Endothelial cell of umbilical vein (primary cell): Measurements from ENCODE around the gene AIG1. TPM values are rescaled to one million over a fixed set of nuclear protein-coding genes. Genes with fewer than 3 reads are reported as not detected.

Experiments used
- BruUV-seq: library from RNA; stranded (reverse); fragments of 400-500 nt; replicated peaks from 2 replicates; lab custom pipeline; 2021; lab: Mats Ljungman, UMichigan
- CTCF ChIA-PET: fragments of 300-600, 350-600 bp; sonication (Branson Sonifier 250); formaldehyde crosslinking; loops from one replicate; lab custom pipeline; 2021; ENCODE audit warnings: antibody characterized with exemption, inconsistent platforms; lab: Charles Lee
- POLR2A ChIA-PET: fragments of 300-600, 350-600 bp; sonication (Branson Sonifier 250); formaldehyde crosslinking; loops from one replicate; lab custom pipeline; 2021; ENCODE audit warnings: antibody characterized with exemption, inconsistent platforms; lab: Charles Lee
- DNase-seq: peaks from one replicate; pipeline ENCODE4 v3.0.0-alpha.2; 2011; ENCODE audit warnings: low read depth, low spot score
- FAIRE-seq: peaks from 2 replicates; lab custom pipeline; 2011; peaks lifted over from hg19 to GRCh38; lab: Jason Lieb, UNC
- H2AFZ ChIP-seq: 2 replicates; pipeline ENCODE4 v1.6.0; 2012; ENCODE audit warnings: low read depth, low read length, control low read depth, inconsistent platforms
- H3K27ac ChIP-seq: 2 replicates; pipeline ENCODE4 v1.5.1; 2011; ENCODE audit warnings: low read depth, mild to moderate bottlenecking, control low read depth, low read length, moderate library complexity; ENCODE audit not compliant: insufficient read depth
- H3K27me3 ChIP-seq, 2 experiments: 2 replicates each; pipeline versions ENCODE4 v1.6.0 to v1.6.1; 2011; ENCODE audit warnings: low read length in 2 of 2, mixed read lengths in 1 of 2; ENCODE audit not compliant: control insufficient read depth in 2 of 2, insufficient read depth in 2 of 2
- H3K36me3 ChIP-seq, 2 experiments: 2 replicates in 1 of 2; 3 replicates in 1 of 2; pipeline ENCODE4 v1.5.1; 2011; ENCODE audit warnings: low read length in 2 of 2, mild to moderate bottlenecking in 1 of 2, moderate library complexity in 1 of 2; ENCODE audit not compliant: control insufficient read depth in 2 of 2, insufficient read depth in 2 of 2; ENCODE audit errors: extremely low read depth in 1 of 2
- H3K4me1 ChIP-seq: 3 replicates; pipeline ENCODE4 v1.5.1; 2011; ENCODE audit warnings: mild to moderate bottlenecking, low read length; ENCODE audit not compliant: control insufficient read depth, insufficient read depth; ENCODE audit errors: extremely low read depth
- H3K4me2 ChIP-seq: 2 replicates; pipeline ENCODE4 v1.6.1; 2011; ENCODE audit warnings: low read length, control low read depth, mixed read lengths; ENCODE audit not compliant: insufficient read depth
- H3K4me3 ChIP-seq, 3 experiments: fragments of 200-600 bp in 1 of 3; sonication (generic), shearing (Covaris generic) in 1 of 3; replicated peaks in 1 of 3; 2 replicates each; pipeline ENCODE4 v1.5.1; 2011 to 2016; ENCODE audit warnings: control low read depth in 3 of 3, low read length in 3 of 3, mild to moderate bottlenecking in 2 of 3, inconsistent platforms in 1 of 3, low read depth in 1 of 3, moderate library complexity in 1 of 3; ENCODE audit not compliant: insufficient read depth in 1 of 3
- H3K79me2 ChIP-seq: 2 replicates; pipeline ENCODE4 v1.6.0; 2012; ENCODE audit warnings: low read length, inconsistent platforms; ENCODE audit not compliant: control insufficient read depth, insufficient read depth
- H3K9ac ChIP-seq: replicated peaks from 2 replicates; pipeline ENCODE3; 2011; ENCODE audit warnings: low read length, control low read depth; ENCODE audit not compliant: insufficient read depth; ENCODE audit errors: extremely low read depth
- H3K9me1 ChIP-seq: replicated peaks from 3 replicates; pipeline ENCODE4 v1.6.0; 2011; ENCODE audit warnings: mild to moderate bottlenecking, low read length; ENCODE audit not compliant: control insufficient read depth, insufficient read depth; ENCODE audit errors: extremely low read depth
- H3K9me3 ChIP-seq: replicated peaks from 2 replicates; pipeline ENCODE4 v1.5.1; 2012; ENCODE audit warnings: low read length, inconsistent platforms; ENCODE audit not compliant: control insufficient read depth, insufficient read depth
- H4K20me1 ChIP-seq: replicated peaks from 2 replicates; pipeline ENCODE3; 2011; ENCODE audit warnings: mild to moderate bottlenecking, low read length; ENCODE audit not compliant: control insufficient read depth, insufficient read depth; ENCODE audit errors: extremely low read depth
- CTCF ChIP-seq, 2 donors: IDR thresholded peaks; 1 replicate in 1 of 2; 2 replicates in 1 of 2; pipeline ENCODE4 v1.5.1; 2011; ENCODE audit warnings: low read length in 2 of 2, mild to moderate bottlenecking in 2 of 2, moderate library complexity in 2 of 2, control low read depth in 1 of 2, inconsistent platforms in 1 of 2, low read depth in 1 of 2; ENCODE audit not compliant: insufficient read depth in 1 of 2; ENCODE audit errors: extremely low read depth in 1 of 2
- EZH2 ChIP-seq: IDR thresholded peaks from 2 replicates; pipeline ENCODE4 v1.6.1; 2012; ENCODE audit warnings: borderline replicate concordance, low read depth, mild to moderate bottlenecking, moderate library complexity, low read length, inconsistent platforms; ENCODE audit not compliant: severe bottlenecking
- FOS ChIP-seq: IDR thresholded peaks from 2 replicates; pipeline ENCODE4 v1.6.1; 2011; ENCODE audit warnings: mild to moderate bottlenecking, low read length, moderate library complexity, borderline replicate concordance; ENCODE audit not compliant: insufficient read depth
- GATA2 ChIP-seq: IDR thresholded peaks from 2 replicates; pipeline ENCODE4 v1.7.0; 2011; ENCODE audit warnings: low read depth, mild to moderate bottlenecking, moderate library complexity, mixed read lengths, low read length; ENCODE audit not compliant: insufficient read length, insufficient read depth
- JUN ChIP-seq: IDR thresholded peaks from 2 replicates; pipeline ENCODE4 v1.6.1; 2011; ENCODE audit warnings: borderline replicate concordance, low read depth; ENCODE audit not compliant: insufficient read length, insufficient read depth
- MAX ChIP-seq: IDR thresholded peaks from 2 replicates; pipeline ENCODE4 v1.6.1; 2011; ENCODE audit not compliant: insufficient read depth, insufficient read length
- MYC ChIP-seq: IDR thresholded peaks from one replicate; pipeline ENCODE4 v1.6.1; 2011; ENCODE audit warnings: mild to moderate bottlenecking, low read depth, low read length
- POLR2A ChIP-seq: IDR thresholded peaks from 2 replicates; pipeline ENCODE4 v1.6.1; 2012; ENCODE audit warnings: low read depth, mild to moderate bottlenecking, control low read depth, low read length
- POLR2AphosphoS5 ChIP-seq: IDR thresholded peaks from 2 replicates; pipeline ENCODE4 v1.6.1; 2012; ENCODE audit warnings: low read depth, mild to moderate bottlenecking, control low read depth, low read length, moderate library complexity; ENCODE audit not compliant: insufficient read depth
- dilution Hi-C: fragments of 300-500 bp; cut with MboI; formaldehyde crosslinking; loops from one replicate; pipeline ENCODE4 v1.15.0; 2019; ENCODE audit warnings: low sequenced_read_pairs; ENCODE audit not compliant: extremely low pct_ligation_motif_present
- intact Hi-C: fragments of 100-400 bp; cut with micrococcal nuclease; formaldehyde crosslinking; loops from one replicate; pipeline ENCODE4 v1.10.0; 2022
- polyA plus RNA-seq, 4 experiments: library from polyadenylated mRNA; depleted of rRNA in 3 of 4; stranded (reverse) in 3 of 4; unstranded in 1 of 4; fragments of >200 nt; gene quantifications; 2 replicates each; pipeline versions ENCODE4 v1.2.1 to v1.2.3, GENCODE V29; 2011 to 2012; ENCODE audit warnings: missing spikeins in 1 of 4
- total RNA-seq: library from RNA; stranded (reverse); gene quantifications from 2 replicates; pipeline ENCODE4 v1.2.3, GENCODE V29; 2021

Gene AIG1
- total and polyA plus RNA-seq, 2 donors (not counting 3 experiments of a cell fraction or from before 2014, with no cell fraction given): 17.7 to 22.7 TPM

- FAIRE-seq (no peak), DNase-seq (no peak)
- H4K20me1 ChIP-seq: no peaks in the 10 kb centered on the region
- CTCF ChIA-PET: no interaction called here
- no peaks in the 10 kb centered on the region for H3K27me3 ChIP-seq
- H2AFZ ChIP-seq: no peak overlapping the region
- no peaks in the 10 kb centered on the region for H3K9me3 ChIP-seq
- H3K36me3 ChIP-seq: no peaks in the 10 kb centered on the region
- no peaks in the 10 kb centered on the region for H3K9me1 ChIP-seq
- H3K4me1 ChIP-seq: no peaks in the 10 kb centered on the region
- no peak overlapping the region for H3K9ac ChIP-seq
- POLR2A ChIA-PET: no interaction called here
- H3K4me3 ChIP-seq: no peak overlapping the region
- dilution Hi-C loops: no loop called here
- TF ChIP-seq GATA2 (no peak), POLR2AphosphoS5 (no peak), EZH2 (no peak), POLR2A (no peak), MYC (no peak), JUN (no peak), FOS (no peak), MAX (no peak), CTCF (IDR thresholded peaks at IDR 0.05; ENCODE audit: extremely low read depth in 1 of 2, insufficient read depth in 1 of 2, low read depth in 1 of 2, low read length in 2 of 2) (no peak)
- BruUV-seq: no TSS peak
- H3K4me2 ChIP-seq: no peak overlapping the region
- no peaks in the 10 kb centered on the region for H3K79me2 ChIP-seq
- no peak overlapping the region for H3K27ac ChIP-seq
- intact Hi-C loops: no loop called here
Observed at GRCh38 chr6:143205991-143206390, 145.3 kb downstream of the AIG1 start.
